Activated CD8-positive, alpha-beta memory T cell treated with anti-CD3 and anti-CD28 coated beads for 1 hour (primary cell): ENCODE data around the gene NT5DC1.
"Not testable (repeated sequence)": the region's sequence is repeated elsewhere in the genome, so short reads cannot be mapped to it uniquely, and the experiment has no call there.

ENCODE experiments used
- DNase-seq, 2 donors: peaks; one replicate each; pipeline ENCODE4 v3.0.0-alpha.2; 2020; ENCODE audit warnings: low read depth in 1 of 2; ENCODE audit errors: extremely low read depth in 1 of 2

Gene NT5DC1

GRCh38 chr6:116088946-116089345, 11.7 kb upstream of the NT5DC1 start:
- no peak for DNase-seq

- DNase-seq: no peak
Measured at GRCh38 chr6:116090251-116090650, 10.4 kb upstream of the NT5DC1 start.

- DNase-seq: no peak
Measured at GRCh38 chr6:116094041-116094440, 6.6 kb upstream of the NT5DC1 start.

- not testable (repeated sequence) for DNase-seq
Measured at GRCh38 chr6:116096048-116096759, 4.4 kb upstream of the NT5DC1 start.

GRCh38 chr6:116096979-116097816, 3.5 kb upstream of the NT5DC1 start:
- no peak for DNase-seq

- DNase-seq: no peak
Measured at GRCh38 chr6:116099036-116099435, 1.6 kb upstream of the NT5DC1 start.

GRCh38 chr6:116101302-116101718, 657 bp downstream of the NT5DC1 start:
- DNase-seq: peak in 1 of 2 donors; percentile 35

- DNase-seq: no peak
Measured at GRCh38 chr6:116101790-116102189, 1.1 kb downstream of the NT5DC1 start.

- DNase-seq: no peak
Measured at GRCh38 chr6:116102873-116103272, 2.2 kb downstream of the NT5DC1 start.

- DNase-seq: no peak
Measured at GRCh38 chr6:116104636-116105035, 4.0 kb downstream of the NT5DC1 start.

GRCh38 chr6:116105247-116105646, 4.6 kb downstream of the NT5DC1 start:
- DNase-seq: no peak

- no peak for DNase-seq
Measured at GRCh38 chr6:116106146-116106545, 5.5 kb downstream of the NT5DC1 start.

- no peak for DNase-seq
Measured at GRCh38 chr6:116108836-116109235, 8.2 kb downstream of the NT5DC1 start.

GRCh38 chr6:116111552-116112528, 11.2 kb downstream of the NT5DC1 start:
- DNase-seq: no peak

- DNase-seq: no peak
Measured at GRCh38 chr6:116113386-116113785, 12.7 kb downstream of the NT5DC1 start.

GRCh38 chr6:116115781-116116180, 15.1 kb downstream of the NT5DC1 start:
- DNase-seq: no peak

GRCh38 chr6:116118608-116119007, 18.0 kb downstream of the NT5DC1 start:
- no peak for DNase-seq

- no peak for DNase-seq
Measured at GRCh38 chr6:116120430-116120829, 19.8 kb downstream of the NT5DC1 start.

GRCh38 chr6:116126032-116126431, 25.4 kb downstream of the NT5DC1 start, which contains the start of gene COL10A1:
Gene COL10A1, minus strand, starts transcription at chr6:116126132. Its CDS starts 640 bp downstream, at chr6:116125492.
- DNase-seq: no peak

GRCh38 chr6:116127771-116128493, 27.3 kb downstream of the NT5DC1 start:
- DNase-seq: no peak
